A549 (cell line): ENCODE results near the gene AKAP6. TPM values are rescaled to one million over a fixed set of nuclear protein-coding genes. Genes with fewer than 3 reads are reported as not detected.

Experiments used
- ATAC-seq, 2 experiments: fragments of 200-7000 bp in 1 of 2; fragments of >200 bp in 1 of 2; cut with Nextera tagmentation in 1 of 2; cut with Tn5 transposase in 1 of 2; 3 replicates each; pipeline versions ENCODE4 v1.8.0 to v1.9.1; 2018 to 2020; ENCODE audit warnings: mild to moderate bottlenecking in 1 of 2, moderate library complexity in 1 of 2
- CTCF ChIA-PET: fragments of 300-600 bp; sonication (Branson Sonifier 250); formaldehyde crosslinking; extraction: SDS; loops from one replicate; lab custom pipeline; 2021; ENCODE audit warnings: antibody characterized with exemption, inconsistent platforms; lab: Yijun Ruan, JAX
- POLR2A ChIA-PET: fragments of 350-600 bp; formaldehyde crosslinking; extraction: SDS; loops from one replicate; lab custom pipeline; 2021; ENCODE audit warnings: antibody characterized with exemption, inconsistent platforms; lab: Yijun Ruan, JAX
- DNase-seq, 2 experiments: peaks; one replicate each; pipeline versions ENCODE4 v3.0.0 to v3.0.0-alpha.2; 2011 to 2016; ENCODE audit warnings: low read depth in 1 of 2, low spot score in 1 of 2
- FAIRE-seq: peaks from 2 replicates; lab custom pipeline; 2011; peaks lifted over from hg19 to GRCh38; lab: Jason Lieb, UNC
- H3K27ac ChIP-seq, 2 experiments: fragments of >200 bp; sonication (Bioruptor Twin); formaldehyde crosslinking; 3 replicates each; pipeline ENCODE4 v1.5.1; 2016 to 2017
- H3K4me1 ChIP-seq: fragments of >200 bp; sonication (Bioruptor Twin); formaldehyde crosslinking; 3 replicates; pipeline ENCODE4 v1.6.1; 2016
- H3K4me2 ChIP-seq: fragments of >200 bp; sonication (Bioruptor Twin); formaldehyde crosslinking; 3 replicates; pipeline ENCODE4 v1.6.1; 2016
- H3K4me3 ChIP-seq: fragments of >200 bp; sonication (Bioruptor Twin); formaldehyde crosslinking; 3 replicates; pipeline ENCODE4 v1.5.1; 2016
- H3K9me3 ChIP-seq: fragments of >200 bp; sonication (Bioruptor Twin); formaldehyde crosslinking; 3 replicates; pipeline ENCODE4 v1.6.1; 2016
- CEBPB ChIP-seq, 2 experiments: fragments of >200 bp in 1 of 2; sonication (Bioruptor Twin) in 1 of 2; formaldehyde crosslinking in 1 of 2; IDR thresholded peaks; 2 replicates each; pipeline ENCODE4 v1.6.1; 2012 to 2016
- CTCF ChIP-seq: fragments of >200 bp; sonication (Bioruptor Twin); formaldehyde crosslinking; IDR thresholded peaks from 3 replicates; pipeline ENCODE4 v1.5.1; 2016
- EHF ChIP-seq: fragments of 250-450 bp; sonication (Bioruptor Pico); IDR thresholded peaks from 2 replicates; pipeline ENCODE4 v1.5.0; 2020; ENCODE audit warnings: mild to moderate bottlenecking
- FOSB ChIP-seq: fragments of 250-450 bp; sonication (Bioruptor Pico); IDR thresholded peaks from 2 replicates; pipeline ENCODE4 v1.5.0; 2020; ENCODE audit warnings: mild to moderate bottlenecking, moderate library complexity
- HMGXB4 ChIP-seq: fragments of 250-450 bp; sonication (Bioruptor Pico); IDR thresholded peaks from 2 replicates; pipeline ENCODE4 v1.5.0; 2021; ENCODE audit warnings: mild to moderate bottlenecking, moderate library complexity, borderline replicate concordance
- MAFK ChIP-seq: fragments of 450-650 bp; IDR thresholded peaks from 2 replicates; pipeline ENCODE4 v1.6.1; 2014; ENCODE audit not compliant: partially characterized antibody
- MYC ChIP-seq: IDR thresholded peaks from 2 replicates; pipeline ENCODE4 v1.6.1; 2012; ENCODE audit warnings: mild to moderate bottlenecking, inconsistent platforms, low read length, improper control_type of control experiment, borderline replicate concordance
- NPAS2 ChIP-seq: fragments of 250-450 bp; sonication (Bioruptor Pico); IDR thresholded peaks from 2 replicates; pipeline ENCODE4 v1.8.0; 2022; ENCODE audit warnings: mild to moderate bottlenecking, moderate library complexity, borderline replicate concordance
- PBX3 ChIP-seq: IDR thresholded peaks from 2 replicates; pipeline ENCODE4 v1.6.1; 2012
- RCOR1 ChIP-seq: fragments of 150-350 bp; IDR thresholded peaks from 2 replicates; pipeline ENCODE4 v1.6.1; 2014; ENCODE audit warnings: antibody characterized with exemption, low read length, low read depth
- RNF2 ChIP-seq: fragments of 200-600 bp; sonication (generic); IDR thresholded peaks from 2 replicates; pipeline ENCODE4 v1.6.1; 2016; ENCODE audit warnings: low read depth, mild to moderate bottlenecking, antibody characterized with exemption, moderate library complexity, borderline replicate concordance
- SMC3 ChIP-seq: fragments of >200 bp; sonication (Bioruptor Twin); formaldehyde crosslinking; IDR thresholded peaks from 3 replicates; pipeline ENCODE4 v1.6.1; 2018; ENCODE audit warnings: inconsistent platforms
- WGBS: methylation state at CpG from one replicate; pipeline ENCODE4 v1.1.6; 2017; ENCODE audit errors: missing lambda C conversion rate; 5-methylcytosine and 5-hydroxymethylcytosine counted together
- polyA plus RNA-seq, 4 experiments: library from polyadenylated mRNA; depleted of rRNA in 3 of 4; stranded (reverse); fragments of >200 nt; fragmentation: RNase III in 1 of 4; extraction: RNeasy Plus Mini Kit Qiagen cat#74134 plus additional on column Dnase treatment in 1 of 4; gene quantifications; 2 replicates in 3 of 4; 3 replicates in 1 of 4; pipeline ENCODE4 v1.2.3, GENCODE V29; 2011 to 2017

Gene AKAP6
- polyA plus RNA-seq, 2 of the 4 experiments (the other 2 are of a cell fraction) = 0.27 to 1.9 TPM

GRCh38 chr14:32495435-32495734 lies 166.3 kb downstream of the AKAP6 start:
- no peak for DNase-seq
- no peak for FAIRE-seq
- H3K4me1 ChIP-seq = no peaks in the 10 kb centered on the region
- ATAC-seq = no peak
- TF ChIP-seq HMGXB4 (CRISPR knock-in tag) = no peak
- no peak for TF ChIP-seq CTCF
- TF ChIP-seq EHF (CRISPR knock-in tag) = no peak
- ChIA-PET POLR2A (no interaction called here), CTCF (interaction anchor here (1.2 kb wide), 1 partner anchor 9 kb away, joined by 4 read pairs; no protein-coding TSS in a partner anchor)
- no peak overlapping the region for H3K27ac ChIP-seq
- 65% methylated on average over 6 of the region's 6 CpGs for WGBS
- no peaks in the 10 kb centered on the region for H3K9me3 ChIP-seq
- H3K4me3 ChIP-seq = no peak overlapping the region
- H3K4me2 ChIP-seq = no peak overlapping the region

DNA sequence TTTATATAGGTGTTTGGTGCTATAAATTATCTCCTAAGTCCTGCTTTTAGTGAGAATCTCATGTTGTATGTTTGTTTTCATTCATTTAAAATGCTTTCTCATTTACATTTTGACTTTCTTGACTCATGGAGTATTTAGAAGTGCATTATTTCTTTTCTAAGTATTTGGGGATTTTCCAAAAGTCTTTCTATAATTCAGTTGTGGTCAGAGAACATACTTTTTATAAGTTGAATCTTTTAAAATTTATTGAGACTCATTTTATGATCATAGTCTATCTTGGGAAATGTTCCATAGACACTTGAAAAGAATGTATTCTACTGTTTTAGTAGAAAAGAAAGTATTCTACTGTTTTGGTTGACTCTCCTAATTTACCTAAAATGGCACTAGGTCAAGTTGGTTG lies 168.2 kb downstream of the AKAP6 start:
- ChIA-PET POLR2A (no interaction called here), CTCF (no interaction called here)
- H3K9me3 ChIP-seq = no peaks in the 10 kb centered on the region
- H3K4me2 ChIP-seq = no peak overlapping the region
- no peak overlapping the region for H3K27ac ChIP-seq
- H3K4me3 ChIP-seq = no peak overlapping the region
- H3K4me1 ChIP-seq = no peaks in the 10 kb centered on the region
- no peak for DNase-seq
- FAIRE-seq = no peak
- no peak for TF ChIP-seq MYC
- TF ChIP-seq CTCF = no peak
- TF ChIP-seq NPAS2 = no peak
- ATAC-seq = no peak

- no peak for FAIRE-seq
Observed at GRCh38 chr14:32507029-32507984, 178.2 kb downstream of the AKAP6 start.

More at GRCh38 chr14:32507029-32507984, 178.2 kb downstream of the AKAP6 start:
- ChIA-PET POLR2A (no interaction called here), CTCF (interaction anchor here (1.6 kb wide), 1 partner anchor 53 kb away, joined by 3 read pairs; no protein-coding TSS in a partner anchor)
- WGBS = 70% methylated on average over 4 of the region's 4 CpGs
- ATAC-seq = peak in 1 of 2 experiments; percentile 74; a peak in 5 of 6 replicates
- no peaks in the 10 kb centered on the region for H3K9me3 ChIP-seq
- no peak for TF ChIP-seq SMC3
- TF ChIP-seq RNF2 = no peak
- TF ChIP-seq CEBPB (IDR thresholded peaks at IDR 0.05) = peak in 1 of 2 experiments; percentile 58; a peak in 1 of 4 replicates
- TF ChIP-seq MAFK = peak; percentile 96
- TF ChIP-seq RCOR1 = no peak
- no peak for TF ChIP-seq FOSB
- no peak for TF ChIP-seq PBX3
- DNase-seq = peak; percentile 7 to 51
- H3K4me1 ChIP-seq = peaks cover 46% of the 10 kb centered on the region
- H3K4me3 ChIP-seq = no peak overlapping the region
- peak overlapping the region; percentile 72 to 74 for H3K27ac ChIP-seq
- H3K4me2 ChIP-seq = peak overlapping the region; percentile 36
